KOPT-K1 (cell line): ENCODE measurements around the gene TYW1B.
"Not testable (repeated sequence)": the region's sequence is repeated elsewhere in the genome, so short reads cannot be mapped to it uniquely, and the experiment has no call there.

Experiments used
- H3K27ac ChIP-seq: fragments of 200-600 bp; sonication (generic); 2 replicates; pipeline ENCODE4 v1.5.1; 2016; ENCODE audit warnings: antibody characterized with exemption, mild to moderate bottlenecking, low read depth, low read length; ENCODE audit not compliant: poor library complexity, severe bottlenecking
- H3K36me3 ChIP-seq: fragments of 200-600 bp; sonication (generic); 2 replicates; pipeline ENCODE4 v1.5.1; 2017; ENCODE audit warnings: antibody characterized with exemption, mild to moderate bottlenecking, low read length, moderate library complexity; ENCODE audit not compliant: insufficient read depth
- H3K9me3 ChIP-seq: fragments of 200-600 bp; sonication (generic); 2 replicates; pipeline ENCODE4 v1.5.1; 2017; ENCODE audit warnings: antibody characterized with exemption, low read length, mild to moderate bottlenecking; ENCODE audit not compliant: insufficient read depth, poor library complexity, severe bottlenecking

Gene TYW1B

DNA sequence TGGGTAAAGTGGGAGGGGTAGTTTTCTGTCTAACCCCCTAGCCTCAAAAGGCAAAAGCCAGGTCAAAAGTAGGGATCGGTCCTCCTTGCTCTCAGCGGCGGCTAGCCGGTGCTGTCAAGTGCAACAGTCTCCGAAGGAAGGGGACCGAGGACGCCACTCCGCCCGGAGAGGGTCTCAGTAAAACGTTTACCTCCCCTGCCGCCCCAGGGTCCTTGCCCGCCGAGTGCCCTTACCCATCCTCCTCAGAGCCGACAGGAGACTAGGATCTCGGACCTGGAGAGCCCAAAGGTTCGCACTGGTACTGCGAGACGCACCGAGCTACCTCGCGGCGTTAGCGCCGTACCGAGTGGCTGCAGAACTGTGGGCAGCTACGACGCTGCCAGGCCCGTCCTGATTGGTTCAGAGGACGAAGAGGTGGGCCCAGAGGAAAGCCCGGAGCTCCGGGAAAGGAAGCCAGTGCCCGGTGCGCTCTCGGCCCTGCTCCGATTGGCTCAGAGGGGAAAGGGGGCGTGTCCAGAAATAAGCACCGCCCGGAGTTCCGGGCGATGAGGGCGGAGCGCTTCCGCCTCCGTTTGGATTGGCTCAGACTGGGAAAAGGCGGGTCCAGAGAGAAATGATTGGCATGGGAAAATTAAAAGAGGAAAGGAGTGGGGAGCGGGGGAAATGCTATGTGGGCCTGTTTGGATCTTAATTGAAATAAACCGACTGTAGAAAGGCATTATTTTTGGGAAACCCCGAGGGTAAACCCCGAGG lies at the start of gene TYW1B:
TYW1B (minus strand) TSS at position 362 of the 753 bp plus-strand sequence; CDS start at position 237, 125 bp downstream.
- H3K27ac ChIP-seq = peak within 1 kb of the TSS; percentile 65
- H3K9me3 ChIP-seq = not testable (repeated sequence)
- peaks cover 21% of the 10 kb centered on the region for H3K36me3 ChIP-seq

GRCh38 chr7:72867591-72867990 lies 39.6 kb upstream of the TYW1B start:
- not testable (repeated sequence) for H3K36me3 ChIP-seq, H3K9me3 ChIP-seq, H3K27ac ChIP-seq

- H3K27ac ChIP-seq, H3K9me3 ChIP-seq: not testable (repeated sequence)
Observed at GRCh38 chr7:72858846-72859400, 30.9 kb upstream of the TYW1B start.

GRCh38 chr7:72857925-72858324 lies 29.9 kb upstream of the TYW1B start:
- not testable (repeated sequence) for H3K36me3 ChIP-seq, H3K27ac ChIP-seq, H3K9me3 ChIP-seq

More at GRCh38 chr7:72858846-72859400, 30.9 kb upstream of the TYW1B start:
- H3K36me3 ChIP-seq = not testable (repeated sequence)

DNA sequence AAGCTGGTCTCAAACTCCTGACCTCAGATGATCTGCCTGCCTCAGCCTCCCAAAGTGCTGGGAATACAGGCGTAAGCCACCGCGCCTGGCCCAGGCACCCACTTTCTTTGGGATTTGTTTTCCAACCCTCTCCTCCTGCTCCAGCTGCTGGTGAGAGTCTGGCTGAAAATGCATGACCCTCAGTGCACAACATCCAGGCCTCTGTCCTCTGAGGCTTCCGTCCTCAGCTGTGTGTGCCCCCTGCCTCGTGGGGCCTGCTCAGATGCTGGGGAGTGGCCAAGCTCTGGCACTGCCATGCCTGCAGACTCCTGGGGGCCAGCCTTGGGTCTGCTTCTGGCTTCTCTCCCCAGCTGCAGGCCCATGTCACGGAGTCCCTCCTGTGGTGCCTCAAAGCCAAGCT lies 27.3 kb upstream of the TYW1B start:
- H3K36me3 ChIP-seq, H3K9me3 ChIP-seq: not testable (repeated sequence)

DNA sequence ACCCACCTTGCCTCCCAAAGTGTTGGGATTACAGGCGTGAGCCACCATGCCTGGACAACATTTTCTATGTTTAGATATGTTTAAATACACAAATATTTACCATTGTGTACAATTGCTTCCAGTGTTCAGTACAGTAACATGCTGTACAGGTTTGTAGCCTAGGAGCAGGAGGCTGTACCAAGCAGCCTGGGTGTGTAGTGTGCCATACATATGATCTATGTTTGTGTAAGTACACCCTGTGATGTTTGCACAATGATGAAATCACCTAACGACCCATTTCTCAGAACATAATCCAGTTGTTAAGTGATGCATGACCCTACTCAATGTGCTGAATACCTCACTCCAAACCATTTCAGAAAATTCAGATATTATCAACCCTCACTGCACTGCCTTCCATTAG lies 24.9 kb upstream of the TYW1B start:
- not testable (repeated sequence) for H3K27ac ChIP-seq, H3K36me3 ChIP-seq, H3K9me3 ChIP-seq

More for the DNA sequence above, 27.3 kb upstream of the TYW1B start:
- H3K27ac ChIP-seq = not testable (repeated sequence)

- not testable (repeated sequence) for H3K36me3 ChIP-seq, H3K27ac ChIP-seq, H3K9me3 ChIP-seq
Observed at GRCh38 chr7:72850746-72851145, 22.7 kb upstream of the TYW1B start.

- peaks cover 12% of the 10 kb centered on the region for H3K9me3 ChIP-seq
- not testable (repeated sequence) for H3K36me3 ChIP-seq, H3K27ac ChIP-seq
Observed at GRCh38 chr7:72844146-72844545, 16.1 kb upstream of the TYW1B start.

GRCh38 chr7:72843166-72843565 lies 15.2 kb upstream of the TYW1B start:
- peaks cover 18% of the 10 kb centered on the region for H3K36me3 ChIP-seq
- not testable (repeated sequence) for H3K27ac ChIP-seq
- peaks cover 12% of the 10 kb centered on the region for H3K9me3 ChIP-seq

DNA sequence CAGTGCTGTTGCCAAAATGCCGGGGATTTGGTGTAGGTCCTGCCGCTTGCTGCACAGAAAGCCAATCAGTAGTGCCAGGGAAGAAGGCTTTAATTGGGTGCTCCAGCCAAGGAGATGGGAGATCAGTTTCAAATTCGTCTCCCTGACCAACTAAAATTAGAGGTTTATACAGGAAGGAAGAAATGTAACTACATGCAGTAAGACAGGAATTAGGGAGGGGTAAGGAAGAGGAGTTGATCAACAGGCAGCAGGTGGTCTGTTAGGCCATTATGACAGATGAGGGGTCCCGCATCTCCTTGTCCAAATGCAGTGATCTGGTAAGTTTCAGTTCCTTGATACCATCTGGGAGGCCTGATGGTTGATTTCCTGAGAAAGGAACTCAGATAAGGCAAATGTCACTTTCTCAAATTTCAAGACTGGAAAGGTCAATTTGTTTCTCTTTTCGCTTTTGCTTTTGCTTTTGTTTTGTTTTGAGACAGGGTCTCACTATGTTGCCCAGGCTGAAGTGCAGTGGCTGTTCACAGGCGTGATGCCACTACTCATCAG lies 13.0 kb upstream of the TYW1B start:
- not testable (repeated sequence) for H3K27ac ChIP-seq
- Histone ChIP-seq H3K9me3 (peaks cover 12% of the 10 kb centered on the region), H3K36me3 (peaks cover 36% of the 10 kb centered on the region)

DNA sequence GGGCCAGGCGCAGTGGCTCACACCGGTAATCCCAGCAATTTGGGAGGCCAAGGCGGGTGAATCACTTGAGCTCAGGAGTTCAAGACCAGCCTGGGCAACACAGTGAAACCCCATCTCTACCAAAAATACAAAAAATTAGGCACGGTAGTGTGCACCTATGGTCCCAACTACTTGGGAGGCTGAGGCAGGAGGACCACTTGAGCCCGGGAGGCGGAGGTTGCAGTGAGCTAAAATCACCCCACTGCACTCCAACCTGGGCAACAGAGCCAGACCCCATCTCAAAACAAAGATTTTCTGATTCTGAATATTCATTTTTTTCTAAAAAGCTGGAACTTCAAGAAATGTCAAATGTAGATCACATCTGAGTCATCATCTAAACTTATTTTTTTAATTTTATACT lies 10.3 kb upstream of the TYW1B start:
- Histone ChIP-seq H3K36me3 (peaks cover 61% of the 10 kb centered on the region), H3K9me3 (peaks cover 12% of the 10 kb centered on the region)
- H3K27ac ChIP-seq = not testable (repeated sequence)

DNA sequence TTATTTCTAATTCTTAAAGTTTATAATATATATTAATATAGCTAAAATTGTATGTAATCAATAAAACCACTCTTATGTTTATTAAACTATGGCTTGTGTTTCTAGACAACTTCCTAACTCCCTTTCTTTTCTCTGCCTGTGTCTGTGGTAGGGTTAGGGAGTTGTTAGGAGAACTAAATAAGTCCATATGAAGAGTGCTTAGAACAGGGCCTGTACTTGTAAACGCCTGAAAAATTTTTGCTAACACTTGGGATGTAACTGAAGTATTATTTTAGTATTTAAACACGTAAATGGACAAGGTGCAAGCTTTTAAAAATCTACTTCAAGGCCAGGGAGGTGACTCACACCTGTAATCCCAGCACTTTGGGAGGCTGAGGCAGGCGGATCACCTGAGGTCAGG lies 9.3 kb upstream of the TYW1B start:
- H3K27ac ChIP-seq = not testable (repeated sequence)
- peaks cover 12% of the 10 kb centered on the region for H3K9me3 ChIP-seq
- peaks cover 71% of the 10 kb centered on the region for H3K36me3 ChIP-seq

DNA sequence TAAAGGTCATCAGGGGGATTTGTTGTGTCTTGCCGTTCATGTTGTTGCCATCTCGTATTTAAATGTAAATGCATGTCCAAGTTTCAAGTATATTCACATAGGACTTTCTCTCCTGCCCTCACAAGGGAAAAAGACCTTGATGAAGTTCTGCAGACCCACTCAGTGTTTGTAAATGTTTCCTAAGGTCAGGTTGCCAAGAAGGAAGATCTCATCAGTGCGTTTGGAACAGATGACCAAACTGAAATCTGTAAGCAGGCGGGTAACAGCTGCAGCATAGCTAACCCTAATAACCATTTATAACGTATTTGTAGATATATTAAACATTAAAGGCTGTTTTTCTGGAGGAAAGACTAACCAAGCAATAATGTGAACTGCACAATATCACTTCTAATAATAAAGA lies 2.6 kb upstream of the TYW1B start:
- peaks cover 44% of the 10 kb centered on the region for H3K36me3 ChIP-seq
- not testable (repeated sequence) for H3K9me3 ChIP-seq
- H3K27ac ChIP-seq = peak overlapping the region; percentile 75

GRCh38 chr7:72829687-72830354 lies 1.8 kb upstream of the TYW1B start:
- peak overlapping the region; percentile 75 for H3K27ac ChIP-seq
- peaks cover 39% of the 10 kb centered on the region for H3K36me3 ChIP-seq
- H3K9me3 ChIP-seq = not testable (repeated sequence)

GRCh38 chr7:72829291-72829686 lies 1.3 kb upstream of the TYW1B start:
- peak overlapping the region; percentile 75 for H3K27ac ChIP-seq

More at GRCh38 chr7:72829291-72829686, 1.3 kb upstream of the TYW1B start:
- peaks cover 34% of the 10 kb centered on the region for H3K36me3 ChIP-seq
- H3K9me3 ChIP-seq = not testable (repeated sequence)
